Thoracic aorta (tissue), 2 donors: ENCODE results near the gene CDH12. TPM values are rescaled to one million over a fixed set of nuclear protein-coding genes. Genes with fewer than 3 reads are reported as not detected.

Source experiments
- ATAC-seq: fragments of 150-250 bp; one replicate; pipeline ENCODE4 v1.8.0; 2017; ENCODE audit warnings: low read depth; ENCODE audit not compliant: insufficient number of reproducible peaks, low FRiP score
- DNase-seq: peaks from one replicate; pipeline ENCODE4 v3.0.0-alpha.2; 2020; ENCODE audit warnings: low spot score
- H3K27ac ChIP-seq, 2 donors: fragments of 200-600 bp; sonication (generic); 1 replicate in 1 of 2; 2 replicates in 1 of 2; pipeline ENCODE4 v1.5.1; 2016; ENCODE audit warnings: mild to moderate bottlenecking in 2 of 2, moderate library complexity in 2 of 2
- H3K27me3 ChIP-seq: fragments of 200-600 bp; sonication (generic); replicated peaks from 2 replicates; pipeline ENCODE4 v1.6.0; 2016; ENCODE audit warnings: mild to moderate bottlenecking; ENCODE audit not compliant: insufficient read depth
- H3K36me3 ChIP-seq: fragments of 200-600 bp; sonication (generic); one replicate; pipeline ENCODE4 v1.5.1; 2016
- H3K4me1 ChIP-seq, 2 donors: fragments of 200-600 bp; sonication (generic); 1 replicate in 1 of 2; 2 replicates in 1 of 2; pipeline versions ENCODE4 v1.5.1 to v1.6.0; 2016; ENCODE audit warnings: low read depth in 2 of 2, mild to moderate bottlenecking in 1 of 2; ENCODE audit not compliant: control insufficient read depth in 1 of 2
- H3K4me3 ChIP-seq: fragments of 200-600 bp; sonication (generic); 2 replicates; pipeline ENCODE4 v1.5.1; 2016; ENCODE audit warnings: mild to moderate bottlenecking
- H3K9me3 ChIP-seq: fragments of 200-600 bp; sonication (generic); 2 replicates; pipeline ENCODE4 v1.5.1; 2016
- total RNA-seq, 2 donors: library from RNA; depleted of rRNA; stranded (reverse); fragments of >200 nt; gene quantifications; one replicate each; pipeline versions ENCODE4 v1.1.0 to v1.2.3, GENCODE V29; 2016
- TF ChIP-seq, protein P1 (sequence below): fragments of 200-600 bp; sonication (generic); IDR thresholded peaks from one replicate; pipeline ENCODE4 v1.5.1; 2019; ENCODE audit warnings: antibody characterized with exemption

CDH12 gene
- total RNA-seq, 2 donors from 2014 or later = not detected

DNA sequence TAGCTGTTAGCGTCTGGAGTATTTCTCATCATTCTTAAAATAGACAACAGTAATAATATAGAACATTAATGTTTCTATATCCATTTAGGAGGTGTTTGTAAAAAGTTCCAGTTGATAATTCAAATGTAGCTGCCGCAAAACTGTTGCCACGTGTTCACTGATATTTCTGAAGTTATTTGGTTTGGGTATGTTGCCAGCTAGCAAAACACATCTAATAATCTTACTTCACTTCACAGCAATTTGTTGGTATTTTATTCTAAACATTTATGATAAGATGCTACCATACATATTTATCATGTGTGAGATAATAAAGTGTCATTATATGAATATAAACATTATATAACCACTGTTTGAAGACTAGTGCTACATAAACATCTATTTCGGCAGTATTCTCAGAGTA lies 101.6 kb downstream of the CDH12 start:
- ATAC-seq (no peak), DNase-seq (no peak)
- no peaks in the 10 kb centered on the region for H3K9me3 ChIP-seq
- TF ChIP-seq, protein P1, sequence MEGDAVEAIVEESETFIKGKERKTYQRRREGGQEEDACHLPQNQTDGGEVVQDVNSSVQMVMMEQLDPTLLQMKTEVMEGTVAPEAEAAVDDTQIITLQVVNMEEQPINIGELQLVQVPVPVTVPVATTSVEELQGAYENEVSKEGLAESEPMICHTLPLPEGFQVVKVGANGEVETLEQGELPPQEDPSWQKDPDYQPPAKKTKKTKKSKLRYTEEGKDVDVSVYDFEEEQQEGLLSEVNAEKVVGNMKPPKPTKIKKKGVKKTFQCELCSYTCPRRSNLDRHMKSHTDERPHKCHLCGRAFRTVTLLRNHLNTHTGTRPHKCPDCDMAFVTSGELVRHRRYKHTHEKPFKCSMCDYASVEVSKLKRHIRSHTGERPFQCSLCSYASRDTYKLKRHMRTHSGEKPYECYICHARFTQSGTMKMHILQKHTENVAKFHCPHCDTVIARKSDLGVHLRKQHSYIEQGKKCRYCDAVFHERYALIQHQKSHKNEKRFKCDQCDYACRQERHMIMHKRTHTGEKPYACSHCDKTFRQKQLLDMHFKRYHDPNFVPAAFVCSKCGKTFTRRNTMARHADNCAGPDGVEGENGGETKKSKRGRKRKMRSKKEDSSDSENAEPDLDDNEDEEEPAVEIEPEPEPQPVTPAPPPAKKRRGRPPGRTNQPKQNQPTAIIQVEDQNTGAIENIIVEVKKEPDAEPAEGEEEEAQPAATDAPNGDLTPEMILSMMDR = no peak
- H3K36me3 ChIP-seq = no peaks in the 10 kb centered on the region
- H3K4me3 ChIP-seq = no peak overlapping the region
- no peaks in the 10 kb centered on the region for H3K27me3 ChIP-seq
- H3K27ac ChIP-seq = no peak overlapping the region
- no peaks in the 10 kb centered on the region for H3K4me1 ChIP-seq

DNA sequence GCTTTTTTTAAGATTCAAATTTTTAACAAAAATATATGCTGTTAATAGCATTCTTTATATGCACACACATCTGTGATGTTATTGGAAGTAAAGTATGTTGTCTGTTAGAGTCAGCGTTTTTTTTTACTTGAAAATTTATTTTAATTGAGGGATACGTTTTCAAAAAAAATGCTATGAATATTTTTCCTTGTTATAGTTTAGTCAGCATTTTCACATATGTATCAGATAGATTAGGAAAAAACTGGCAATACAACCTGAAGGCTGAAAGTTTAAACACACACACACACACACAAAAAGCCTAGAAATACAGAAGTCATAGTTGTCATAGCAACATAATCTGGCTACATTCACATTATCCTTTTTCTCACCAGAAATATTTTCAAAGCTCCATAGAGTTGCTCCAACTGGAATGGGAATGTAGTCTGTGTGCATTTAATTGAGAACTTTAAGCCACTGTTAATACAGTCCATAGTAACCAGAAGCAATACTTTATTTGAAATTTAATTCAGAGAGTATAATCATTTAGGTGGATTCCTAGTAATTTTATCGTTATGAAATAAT lies 116.6 kb downstream of the CDH12 start:
- no peaks in the 10 kb centered on the region for H3K4me1 ChIP-seq
- DNase-seq (no peak), ATAC-seq (no peak)
- no peaks in the 10 kb centered on the region for H3K36me3 ChIP-seq
- H3K27me3 ChIP-seq = no peaks in the 10 kb centered on the region
- H3K9me3 ChIP-seq = no peaks in the 10 kb centered on the region
- TF ChIP-seq, protein P1 = no peak
- no peak overlapping the region for H3K4me3 ChIP-seq
- no peak overlapping the region for H3K27ac ChIP-seq

DNA sequence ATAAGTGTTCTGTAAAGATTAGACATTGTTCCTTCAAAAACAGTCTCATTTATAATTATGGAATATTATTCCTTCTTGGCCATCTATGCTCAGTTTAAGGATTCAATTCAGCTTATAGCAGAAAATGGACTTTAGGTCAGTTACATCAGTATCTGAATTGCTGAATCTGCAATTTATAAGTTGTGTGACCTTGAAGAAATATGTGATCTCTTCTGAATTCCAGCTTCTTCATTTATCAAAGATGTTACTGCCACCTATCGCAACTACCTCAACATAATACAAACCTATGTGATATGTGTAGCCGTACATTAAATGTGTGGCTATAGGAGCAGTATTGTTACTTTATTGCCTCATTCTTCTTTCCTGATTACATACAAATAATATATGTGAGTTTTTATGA lies 118.2 kb downstream of the CDH12 start:
- Histone ChIP-seq H3K4me3 (no peak overlapping the region), H3K9me3 (no peaks in the 10 kb centered on the region), H3K4me1 (no peaks in the 10 kb centered on the region), H3K27ac (no peak overlapping the region), H3K27me3 (no peaks in the 10 kb centered on the region), H3K36me3 (no peaks in the 10 kb centered on the region)
- ATAC-seq = no peak
- DNase-seq = no peak
- TF ChIP-seq, protein P1 = no peak

DNA sequence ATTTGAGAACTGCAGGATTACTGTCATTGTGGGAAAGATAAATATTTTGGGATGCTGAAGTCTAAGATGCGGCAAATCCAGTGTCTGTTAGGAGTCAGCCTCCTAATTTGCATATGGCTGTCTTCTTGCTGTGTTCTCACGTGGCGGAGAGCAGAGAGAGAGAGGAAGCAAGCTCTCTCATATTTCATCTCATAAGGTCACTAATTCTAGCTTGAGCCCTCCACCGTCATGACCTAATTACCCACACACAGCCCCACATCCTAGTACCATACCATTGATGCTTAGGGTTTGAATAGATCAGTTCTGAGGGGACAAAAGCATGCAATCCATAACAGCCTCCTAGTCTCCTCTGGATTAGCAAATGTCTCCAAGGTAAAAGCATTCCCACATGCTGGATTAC lies 124.5 kb downstream of the CDH12 start:
- ATAC-seq = no peak

DNA sequence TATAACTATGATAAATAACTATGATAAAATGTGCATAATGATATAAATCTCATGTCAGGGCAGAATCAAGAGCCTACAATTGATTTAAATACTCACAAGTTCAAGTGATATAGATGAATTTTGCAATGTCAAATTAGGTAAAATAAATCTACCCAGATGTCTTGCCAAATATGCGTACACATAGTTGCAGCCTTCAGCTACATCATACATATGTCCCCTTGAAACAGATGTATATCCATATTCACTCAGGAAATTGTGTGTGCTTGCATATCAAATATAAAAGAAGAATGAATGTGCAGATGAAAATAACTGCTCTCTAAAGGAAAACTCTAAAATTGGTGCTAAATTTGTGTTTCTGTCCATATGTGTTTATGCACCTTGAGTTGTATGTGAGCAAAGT lies 130.7 kb downstream of the CDH12 start:
- H3K9me3 ChIP-seq = no peaks in the 10 kb centered on the region
- no peak overlapping the region for H3K4me3 ChIP-seq
- DNase-seq (no peak), ATAC-seq (no peak)
- TF ChIP-seq, protein P1 = no peak
- no peak overlapping the region for H3K27ac ChIP-seq
- H3K4me1 ChIP-seq = no peaks in the 10 kb centered on the region
- no peaks in the 10 kb centered on the region for H3K36me3 ChIP-seq
- no peaks in the 10 kb centered on the region for H3K27me3 ChIP-seq

More for the DNA sequence above, 124.5 kb downstream of the CDH12 start:
- no peaks in the 10 kb centered on the region for H3K36me3 ChIP-seq
- no peak for DNase-seq
- H3K4me1 ChIP-seq = no peaks in the 10 kb centered on the region
- H3K4me3 ChIP-seq = no peak overlapping the region
- H3K27ac ChIP-seq = no peak overlapping the region
- no peaks in the 10 kb centered on the region for H3K27me3 ChIP-seq
- TF ChIP-seq, protein P1 = no peak
- no peaks in the 10 kb centered on the region for H3K9me3 ChIP-seq
